NCI-H187 treated with DMSO at 0.1 percent for 48 hours (cell line): ENCODE data around the gene TPRN.

Experiments used
- DNase-seq: peaks from one replicate; lab custom pipeline; 2025; lab: John Stamatoyannopoulos, UW

Gene TPRN

DNA sequence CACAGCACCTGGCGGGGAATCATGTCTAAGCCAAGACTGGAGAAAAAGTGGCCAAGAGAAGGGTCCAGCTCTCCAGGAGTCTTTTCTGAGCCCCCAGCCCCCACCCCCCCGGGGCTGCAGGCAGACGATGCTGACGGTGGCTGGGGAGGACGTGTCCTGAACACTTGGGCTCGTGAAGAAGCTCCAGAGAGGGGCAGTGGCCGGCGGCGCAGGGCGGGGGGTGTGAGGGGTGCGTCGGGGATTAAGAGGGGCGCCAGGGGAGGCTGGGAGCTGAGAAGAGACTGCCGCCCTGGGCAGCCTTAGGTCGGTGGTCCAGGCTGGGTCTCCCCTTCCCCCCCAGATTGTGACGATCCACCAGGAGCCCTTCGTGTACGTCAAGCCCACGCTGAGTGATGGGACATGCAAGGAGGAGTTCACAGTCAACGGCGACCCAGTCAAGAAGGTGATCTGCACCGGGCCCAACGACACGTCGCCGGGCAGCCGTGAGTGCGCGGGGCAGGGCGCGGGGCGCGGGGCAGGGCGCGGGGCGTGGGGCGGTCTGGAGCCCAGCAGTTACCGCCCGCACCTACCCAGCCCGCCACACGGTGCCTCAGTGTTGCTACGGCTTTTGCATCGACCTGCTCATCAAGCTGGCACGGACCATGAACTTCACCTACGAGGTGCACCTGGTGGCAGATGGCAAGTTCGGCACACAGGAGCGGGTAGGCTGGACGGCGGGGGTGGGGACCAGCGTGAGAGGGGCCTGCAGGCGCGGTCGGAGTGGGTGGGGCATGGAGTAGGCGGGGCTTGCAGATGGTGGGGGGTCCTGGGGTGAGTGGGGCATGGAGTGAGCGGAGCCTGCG is 39.6 kb downstream of the TPRN start:
- DNase-seq = no peak

DNA sequence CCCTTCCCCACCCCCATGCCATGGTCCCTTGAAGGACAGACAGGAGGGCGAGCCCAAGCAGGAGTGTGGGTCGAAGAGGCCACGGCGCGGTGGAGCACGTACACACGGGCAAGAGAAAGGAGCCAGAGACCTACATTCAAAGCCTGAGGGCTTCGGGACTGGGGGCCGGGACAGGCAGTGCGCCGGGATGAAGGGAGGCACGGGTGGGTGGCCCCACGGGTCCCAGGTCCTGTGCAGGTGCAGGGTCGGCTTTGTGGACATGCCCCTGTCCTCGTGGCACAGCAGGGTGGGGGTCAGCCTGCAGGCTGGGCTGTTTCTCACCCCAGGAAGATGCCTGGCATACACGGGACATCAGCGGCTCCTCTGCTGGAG is 40.5 kb downstream of the TPRN start:
- DNase-seq = no peak

DNA sequence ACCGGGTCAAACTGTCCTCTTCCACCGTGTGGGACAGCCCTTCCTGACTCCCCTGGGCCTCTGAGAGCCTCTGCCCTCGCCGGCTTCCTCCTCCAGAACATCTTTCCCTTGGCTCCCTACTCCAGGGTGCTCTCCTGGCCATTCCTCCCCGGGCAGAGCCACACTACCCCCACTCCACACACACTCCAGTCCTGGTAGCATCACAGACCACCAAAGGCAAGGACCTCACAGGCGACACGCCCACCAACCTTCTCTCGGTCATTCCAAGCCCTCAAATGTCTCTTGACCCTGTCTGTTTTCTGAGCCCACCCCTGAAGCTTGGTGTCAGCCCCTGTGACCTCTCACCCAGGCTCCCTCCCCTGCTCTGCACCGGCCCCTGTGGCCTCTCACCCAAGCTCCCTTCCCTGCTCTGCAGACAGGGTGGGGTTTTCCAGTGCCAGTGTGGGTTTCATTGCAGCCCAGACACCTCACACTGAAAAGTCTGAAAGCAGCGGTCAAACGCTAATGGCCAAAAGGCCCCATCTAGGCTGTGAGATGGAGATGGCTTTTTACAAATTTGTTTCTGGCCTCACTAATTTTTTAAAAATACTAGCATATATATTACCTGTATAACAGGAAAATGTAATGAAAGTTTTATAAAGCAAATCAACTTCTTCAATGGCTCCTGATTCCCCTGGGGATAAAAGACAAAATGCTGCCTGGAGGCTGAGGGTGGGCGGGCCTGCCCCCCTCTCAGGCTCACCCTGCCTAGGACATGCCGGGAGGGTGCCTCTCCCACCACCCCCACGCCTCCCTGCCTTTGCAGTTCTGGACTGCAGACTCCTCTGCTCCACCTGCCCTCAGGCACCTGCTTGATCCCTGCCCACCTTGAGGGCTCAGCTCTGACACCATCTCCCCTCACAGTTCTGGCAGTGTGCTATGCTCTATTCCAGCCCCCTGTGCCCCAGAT is 41.2 kb downstream of the TPRN start:
- DNase-seq = no peak

DNA sequence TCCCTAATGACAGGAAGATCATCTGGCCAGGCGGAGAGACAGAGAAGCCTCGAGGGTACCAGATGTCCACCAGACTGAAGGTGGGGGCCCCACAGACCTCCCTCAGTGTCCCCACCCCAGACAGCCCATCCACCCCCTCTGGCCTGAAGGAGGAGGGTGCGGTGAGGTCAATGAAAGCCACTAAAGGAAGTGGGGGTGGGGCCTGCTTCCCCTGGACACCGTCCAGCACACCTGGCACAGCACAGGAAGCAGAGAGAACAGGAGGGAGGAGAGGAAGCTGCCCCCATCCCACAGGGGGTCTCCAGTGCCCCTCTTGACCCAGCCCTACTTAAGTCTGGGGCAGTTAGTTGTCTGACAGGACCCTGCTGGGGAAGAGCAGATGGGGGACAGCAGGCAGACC is 41.9 kb downstream of the TPRN start:
- DNase-seq = no peak

DNA sequence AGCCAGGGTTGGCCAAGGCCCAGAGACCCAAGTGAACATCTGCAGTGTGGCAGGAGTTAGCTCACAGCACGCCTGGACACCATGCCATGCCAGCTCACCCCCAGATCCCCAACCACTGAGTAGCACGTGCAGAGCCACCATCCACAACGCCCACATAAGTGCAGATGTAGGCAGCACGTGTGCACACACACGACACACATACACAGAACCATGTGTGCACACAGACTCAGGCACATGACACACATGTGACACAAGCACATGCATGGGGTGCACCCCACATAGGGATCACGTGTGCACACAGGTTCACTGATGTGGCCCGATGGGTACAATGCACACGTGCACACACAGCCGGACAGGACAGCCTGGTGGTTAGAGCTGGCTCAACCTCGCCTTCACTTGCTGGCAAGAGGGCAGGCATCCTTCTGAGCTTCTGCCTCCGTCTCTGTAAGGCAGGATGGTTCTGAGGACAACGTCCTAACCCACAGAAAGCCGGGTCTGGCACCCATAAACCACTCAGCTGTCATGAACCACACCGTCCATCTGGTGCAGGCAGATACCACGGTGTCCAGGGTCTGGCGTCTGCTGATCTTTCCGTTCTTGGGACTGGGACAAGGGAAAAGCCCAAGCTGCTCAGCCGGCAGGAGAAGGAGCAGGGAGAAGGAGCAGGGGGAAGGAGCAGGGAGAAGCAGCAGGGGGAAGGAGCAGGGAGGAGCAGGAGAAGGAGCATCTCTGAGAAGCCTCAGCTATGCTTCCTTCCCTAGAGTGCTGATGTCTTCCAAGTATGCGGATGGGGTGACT is 42.7 kb downstream of the TPRN start:
- DNase-seq = no peak

DNA sequence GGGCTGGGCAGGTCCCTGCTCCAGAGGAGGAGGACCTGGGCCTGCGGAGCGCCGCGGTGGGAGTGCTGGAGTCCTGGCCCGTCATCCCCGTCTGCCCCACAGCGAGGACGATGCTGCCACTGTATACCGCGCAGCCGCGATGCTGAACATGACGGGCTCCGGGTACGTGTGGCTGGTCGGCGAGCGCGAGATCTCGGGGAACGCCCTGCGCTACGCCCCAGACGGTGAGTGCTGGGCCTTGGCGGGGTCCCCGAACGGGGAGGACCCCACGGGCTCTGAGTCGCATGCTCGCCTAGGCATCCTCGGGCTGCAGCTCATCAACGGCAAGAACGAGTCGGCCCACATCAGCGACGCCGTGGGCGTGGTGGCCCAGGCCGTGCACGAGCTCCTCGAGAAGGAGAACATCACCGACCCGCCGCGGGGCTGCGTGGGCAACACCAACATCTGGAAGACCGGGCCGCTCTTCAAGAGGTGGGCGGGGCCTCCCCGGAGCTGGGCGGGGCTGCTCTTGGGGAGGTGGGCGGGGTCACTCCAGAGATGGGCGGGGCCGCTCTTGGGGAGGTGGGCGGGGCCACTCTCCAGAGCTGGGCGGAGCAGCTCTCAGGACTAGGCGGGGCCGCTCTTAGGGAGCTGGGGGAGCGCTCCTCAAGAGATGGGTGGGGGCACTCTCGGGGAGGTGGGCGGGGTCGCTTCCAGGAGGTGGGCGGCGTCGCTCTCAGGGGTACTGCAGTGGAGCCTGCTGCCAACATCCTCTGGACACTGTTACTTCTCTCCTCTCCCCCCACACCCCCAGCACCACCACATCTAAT is 43.8 kb downstream of the TPRN start:
- DNase-seq = no peak

DNA sequence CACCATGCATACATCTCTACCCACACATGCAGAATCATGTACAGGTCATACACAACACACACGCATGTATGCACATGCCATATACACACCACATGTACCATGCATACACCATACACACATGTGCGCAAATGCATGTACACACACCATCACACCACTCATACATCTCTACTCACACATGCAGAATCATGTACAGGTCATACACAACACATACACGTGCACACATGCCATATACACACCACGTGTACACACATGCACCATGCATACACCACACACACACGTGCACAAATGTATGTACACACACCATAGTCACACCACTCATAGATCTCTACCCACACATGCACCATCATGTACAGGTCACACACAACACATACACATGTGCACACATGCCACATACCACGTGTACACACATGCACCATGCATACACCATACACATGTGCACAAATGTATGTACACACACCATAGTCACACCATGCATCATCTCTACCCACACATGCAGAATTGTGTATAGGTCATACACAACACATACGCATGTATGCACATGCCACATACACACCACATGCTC is 47.6 kb downstream of the TPRN start:
- DNase-seq = no peak

DNA sequence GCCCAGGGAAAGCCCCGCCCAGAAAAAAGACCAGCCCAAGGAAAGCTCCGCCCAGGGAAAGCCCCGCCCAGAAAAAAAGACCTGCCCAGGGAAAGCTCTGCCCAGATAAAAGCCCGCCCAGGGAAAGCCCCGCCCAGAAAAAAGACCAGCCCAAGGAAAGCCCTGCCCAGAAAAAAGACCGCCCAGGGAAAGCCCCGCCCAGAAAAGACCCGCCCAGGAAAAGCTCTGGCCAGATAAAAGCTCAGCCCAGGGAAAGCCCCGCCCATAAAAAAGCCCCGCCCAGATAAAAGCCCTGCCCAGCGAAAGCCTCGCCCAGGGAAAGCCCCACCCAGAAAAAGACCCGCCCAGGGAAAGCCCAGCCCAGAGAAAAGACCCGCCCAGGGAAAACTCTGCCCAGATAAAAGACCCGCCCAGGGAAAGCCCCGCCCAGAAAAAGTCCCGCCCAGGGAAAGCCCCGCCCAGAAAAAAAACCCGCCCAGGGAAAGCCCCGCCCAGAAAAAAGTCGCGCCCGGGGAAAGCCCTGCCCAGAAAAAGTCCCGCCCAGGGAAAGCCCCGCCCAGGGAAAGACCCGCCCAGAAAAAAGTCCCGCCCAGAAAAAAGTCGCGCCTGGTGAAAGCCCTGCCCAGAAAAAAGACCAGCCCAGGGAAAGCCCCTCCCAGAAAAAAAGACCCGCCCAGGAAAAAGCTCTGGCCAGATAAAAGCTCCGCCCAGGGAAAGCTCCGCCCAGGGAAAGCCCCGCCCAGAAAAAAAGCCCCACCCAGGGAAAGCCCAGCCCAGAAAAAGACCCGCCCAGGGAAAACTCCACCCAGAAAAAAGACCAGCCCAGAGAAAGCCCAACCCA is 49.7 kb downstream of the TPRN start:
- no peak for DNase-seq

DNA sequence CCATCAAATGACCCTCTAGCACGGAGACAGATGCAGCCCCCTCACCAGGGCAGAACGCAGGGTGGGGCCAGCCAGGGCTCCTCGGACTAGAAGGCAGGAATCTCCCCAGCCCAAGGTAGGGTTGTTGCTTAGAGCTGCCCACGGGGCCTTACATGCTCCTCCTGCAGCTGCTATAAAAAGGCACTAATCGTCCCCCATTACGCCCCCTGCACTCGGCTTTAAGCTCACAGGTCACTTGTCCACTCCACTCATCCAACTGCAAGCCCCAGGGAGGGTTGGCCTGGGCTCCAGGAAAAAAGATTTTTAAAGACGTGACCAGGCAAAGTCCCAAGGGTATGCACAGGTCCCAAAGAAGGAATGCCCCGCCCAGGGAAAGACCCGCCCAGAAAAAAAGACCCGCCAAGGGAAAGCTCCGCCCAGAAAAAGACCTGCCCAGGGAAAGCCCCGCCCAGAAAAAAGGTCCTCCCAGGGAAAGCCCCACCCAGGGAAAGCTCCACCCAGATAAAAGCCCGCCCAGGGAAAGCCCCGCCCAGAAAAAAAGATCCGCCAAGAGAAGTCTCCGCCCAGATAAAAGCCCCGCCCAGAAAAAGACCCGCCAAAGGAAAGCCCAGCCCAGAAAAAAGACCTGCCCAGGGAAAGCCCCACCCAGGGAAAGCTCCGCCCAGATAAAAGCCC is 50.5 kb downstream of the TPRN start:
- no peak for DNase-seq

DNA sequence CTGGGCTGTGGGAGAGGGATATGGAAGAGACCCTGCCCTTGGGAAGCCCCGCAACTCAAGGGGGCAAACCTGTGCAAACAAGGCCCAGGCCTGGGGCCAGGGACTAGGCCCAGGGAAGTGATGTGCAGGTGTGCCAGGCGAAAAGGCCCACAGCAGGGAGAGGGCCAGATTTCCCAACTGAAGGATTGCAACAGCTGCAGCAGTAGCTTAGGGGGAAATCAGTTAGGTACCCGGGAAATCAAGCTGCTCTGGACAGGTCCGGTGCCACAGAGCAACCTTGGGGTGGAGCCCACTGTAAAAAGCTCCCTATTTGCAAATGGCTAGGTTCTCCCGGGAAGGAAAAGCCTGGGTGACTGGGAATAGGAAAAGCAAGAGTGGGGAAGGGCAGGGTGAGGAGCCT is 51.2 kb downstream of the TPRN start:
- DNase-seq = no peak

DNA sequence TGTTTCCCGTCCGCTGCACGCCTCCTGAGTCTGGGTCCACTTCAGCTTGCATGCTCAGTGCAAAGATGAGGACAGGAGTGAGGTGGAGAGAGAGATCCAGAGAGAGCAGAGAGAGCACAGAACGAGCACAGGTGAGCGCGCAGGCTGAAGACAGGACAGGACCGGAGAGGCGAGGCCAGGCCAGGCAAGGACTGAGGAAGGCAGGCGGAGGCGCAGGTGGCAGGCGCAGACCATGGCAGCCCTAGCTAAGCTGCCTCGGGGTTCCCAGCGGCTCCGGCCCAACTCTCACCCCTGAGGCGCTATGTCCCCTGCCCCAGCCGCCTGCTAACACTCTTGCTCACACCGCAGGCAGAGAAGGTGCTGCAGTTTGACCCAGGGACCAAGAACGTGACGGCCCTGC is 51.9 kb downstream of the TPRN start:
- no peak for DNase-seq

DNA sequence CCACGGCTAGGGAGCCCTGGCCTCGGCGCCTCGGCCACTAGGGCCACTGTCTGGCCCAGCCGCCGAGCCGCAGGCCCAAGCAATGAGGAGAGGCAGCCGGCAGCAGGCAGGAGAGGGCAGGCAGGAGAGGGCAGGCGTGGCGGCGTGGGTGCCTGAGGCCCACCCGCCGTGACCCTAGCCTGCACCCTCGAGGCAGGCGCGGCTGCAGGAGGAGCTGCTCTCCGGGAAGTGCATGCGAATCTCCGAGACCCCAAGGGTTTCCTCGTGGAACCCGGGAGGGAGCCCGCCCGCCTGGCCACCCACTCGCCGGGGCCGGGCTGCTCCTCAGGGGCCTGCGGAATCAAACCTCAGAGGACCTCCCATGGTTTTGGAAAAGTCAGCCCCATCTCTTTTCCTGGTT is 52.3 kb downstream of the TPRN start:
- no peak for DNase-seq

DNA sequence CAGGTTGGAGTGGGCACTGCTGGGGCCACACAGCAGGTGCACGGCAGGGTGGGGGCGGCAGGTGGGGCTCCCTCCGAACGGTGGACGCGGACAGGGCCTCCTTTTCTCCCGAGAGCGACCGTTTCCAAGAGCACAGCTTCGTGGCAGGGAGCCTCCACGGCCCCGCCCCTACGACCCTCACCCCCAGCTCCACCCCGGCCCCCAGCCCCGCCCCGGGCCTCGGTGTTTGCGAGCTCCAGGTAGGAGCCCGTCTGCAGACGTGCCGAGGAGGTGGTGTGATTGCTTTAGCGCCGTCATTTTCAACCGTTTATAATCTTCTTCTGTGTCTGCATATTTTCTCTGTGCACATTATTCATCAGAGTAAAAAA is 52.8 kb downstream of the TPRN start:
- DNase-seq = no peak

DNA sequence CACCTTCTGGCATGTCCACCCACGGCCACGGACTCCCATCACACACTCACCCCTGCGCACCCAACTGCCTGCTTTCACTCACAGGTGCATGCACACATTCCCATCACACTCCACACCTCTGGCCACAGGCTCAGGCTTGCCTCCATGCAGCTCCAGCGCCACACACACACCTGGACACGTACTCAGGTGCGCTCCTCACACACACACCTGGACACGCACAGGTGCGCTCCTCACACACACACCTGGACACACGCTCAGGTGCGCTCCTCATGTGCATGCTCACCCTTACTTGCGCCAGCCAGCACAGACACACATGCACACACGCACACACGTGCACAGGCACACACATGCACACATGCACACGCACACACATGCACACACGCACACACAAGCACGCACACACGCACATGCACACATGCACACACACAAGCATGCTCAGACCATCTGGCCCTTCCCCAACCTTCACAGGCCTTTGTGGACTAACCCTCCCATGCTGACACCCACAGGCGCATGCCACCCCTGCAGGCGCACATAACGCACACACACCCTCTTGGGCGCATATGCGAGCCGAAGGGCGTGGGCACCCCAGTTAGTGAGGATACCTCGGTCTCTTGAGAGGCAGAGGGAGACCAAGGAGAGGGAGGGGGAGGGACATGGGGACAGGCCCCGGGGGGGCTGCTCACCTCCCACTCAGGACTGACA is 53.3 kb downstream of the TPRN start:
- no peak for DNase-seq

DNA sequence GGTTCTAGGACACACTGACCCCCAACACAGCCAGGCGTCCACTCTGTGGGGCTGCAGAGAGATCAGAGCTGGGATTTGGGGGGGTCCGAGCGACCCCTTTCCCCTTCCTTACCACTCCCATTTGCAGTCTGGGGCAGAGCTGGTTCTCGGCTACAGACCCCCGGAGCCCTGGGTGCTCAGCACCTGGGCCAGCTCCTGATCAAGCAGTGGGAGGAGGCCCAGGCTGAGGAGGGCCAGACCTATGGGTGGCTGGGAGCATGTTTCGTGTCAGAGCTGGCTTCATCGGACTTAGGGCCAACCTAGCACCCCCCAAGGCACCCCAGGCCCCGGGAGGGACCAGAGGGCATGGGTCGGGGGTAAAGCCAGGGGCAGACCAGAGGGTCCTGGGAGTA is 54.0 kb downstream of the TPRN start:
- DNase-seq = no peak

DNA sequence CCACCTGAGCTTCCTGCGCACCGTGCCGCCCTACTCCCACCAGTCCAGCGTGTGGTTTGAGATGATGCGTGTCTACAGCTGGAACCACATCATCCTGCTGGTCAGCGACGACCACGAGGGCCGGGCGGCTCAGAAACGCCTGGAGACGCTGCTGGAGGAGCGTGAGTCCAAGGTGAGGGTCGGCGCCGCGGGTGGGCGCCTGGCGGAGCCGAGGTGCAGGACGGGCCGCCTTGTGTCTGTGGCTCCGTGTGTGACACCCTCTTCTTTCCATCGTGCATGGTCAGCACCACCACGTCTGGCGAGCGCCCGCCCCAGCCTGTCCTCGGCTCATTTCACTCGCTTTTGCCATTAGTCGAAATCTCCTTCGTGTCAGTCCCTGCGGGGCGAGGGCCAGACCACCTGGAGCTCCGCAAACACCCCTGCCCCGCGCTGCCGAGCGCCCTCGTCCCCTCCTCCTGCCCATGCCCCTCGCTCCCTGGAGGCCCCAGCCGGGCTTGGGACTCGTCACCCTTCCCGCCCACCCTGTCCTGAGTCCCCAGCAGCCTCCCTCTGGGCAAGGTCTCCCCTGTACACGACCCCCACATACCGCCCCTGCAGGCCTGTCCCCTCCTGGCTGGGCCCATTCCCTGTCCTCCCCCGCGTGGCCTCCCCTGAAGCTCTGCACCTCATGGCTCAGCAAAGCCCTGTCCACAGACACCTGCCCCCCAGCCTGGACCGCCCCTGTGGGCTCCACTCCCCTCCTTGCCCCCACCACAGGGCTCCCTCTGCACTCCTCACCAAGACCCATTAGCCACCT is 54.6 kb downstream of the TPRN start:
- no peak for DNase-seq

DNA sequence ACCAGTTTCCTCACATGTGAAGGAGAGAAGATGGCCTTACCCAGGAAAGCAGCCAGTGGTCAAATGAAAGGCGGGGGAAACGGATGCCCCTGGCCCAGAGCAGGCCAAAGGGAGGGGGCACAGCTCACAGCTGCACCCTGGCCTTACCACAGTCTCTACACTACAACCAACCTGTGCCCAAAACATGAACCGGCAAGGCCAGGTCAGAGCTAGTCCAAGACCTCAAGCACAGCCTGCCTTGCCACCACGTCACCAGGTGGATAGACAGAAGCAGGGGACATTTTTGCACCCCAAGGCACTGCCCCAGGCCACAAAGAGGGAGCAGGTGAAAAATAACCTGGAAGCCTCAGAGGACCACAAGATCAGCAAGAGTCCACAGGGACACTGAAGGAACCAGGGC is 57.1 kb downstream of the TPRN start:
- no peak for DNase-seq
